NOMO-1 (cell line): ENCODE measurements around the gene SH2B2.
"Not testable (repeated sequence)": the region's sequence is repeated elsewhere in the genome, so short reads cannot be mapped to it uniquely, and the experiment has no call there.

ENCODE experiments used
- DNase-seq, 2 experiments: peaks; one replicate each; lab custom pipeline; 2025; ENCODE audit not compliant: unreplicated experiment in 2 of 2; lab: John Stamatoyannopoulos, UW

Gene SH2B2

GRCh38 chr7:102284891-102285539 lies 1.7 kb upstream of the SH2B2 start:
- DNase-seq = peak; percentile 82 to 86

- peak; percentile 78 to 84 for DNase-seq
Observed at GRCh38 chr7:102285540-102286236, 980 bp upstream of the SH2B2 start.

- peak; percentile 43 to 50 for DNase-seq
Observed at GRCh38 chr7:102287111-102287980, 678 bp downstream of the SH2B2 start.

GRCh38 chr7:102287981-102288278 lies 1.3 kb downstream of the SH2B2 start:
- DNase-seq = no peak

GRCh38 chr7:102288285-102288930 lies 1.7 kb downstream of the SH2B2 start:
- DNase-seq = peak; percentile 65 to 77

GRCh38 chr7:102289057-102289456 lies 2.4 kb downstream of the SH2B2 start:
- no peak for DNase-seq

GRCh38 chr7:102291056-102291915 lies 4.6 kb downstream of the SH2B2 start:
- no peak for DNase-seq

- no peak for DNase-seq
Observed at GRCh38 chr7:102291916-102292267, 5.2 kb downstream of the SH2B2 start.

- no peak for DNase-seq
Observed at GRCh38 chr7:102292813-102293798, 6.4 kb downstream of the SH2B2 start.

- no peak for DNase-seq
Observed at GRCh38 chr7:102294589-102294988, 7.9 kb downstream of the SH2B2 start.

- no peak for DNase-seq
Observed at GRCh38 chr7:102295346-102296178, 8.9 kb downstream of the SH2B2 start.

GRCh38 chr7:102296179-102296438 lies 9.4 kb downstream of the SH2B2 start:
- DNase-seq = no peak

GRCh38 chr7:102296514-102296913 lies 9.8 kb downstream of the SH2B2 start:
- no peak for DNase-seq

GRCh38 chr7:102297487-102298218 lies 11.0 kb downstream of the SH2B2 start:
- no peak for DNase-seq

- no peak for DNase-seq
Observed at GRCh38 chr7:102300643-102301221, 14.1 kb downstream of the SH2B2 start.

- DNase-seq = not testable (repeated sequence)
Observed at GRCh38 chr7:102301367-102301766, 14.7 kb downstream of the SH2B2 start.

GRCh38 chr7:102302025-102302424 lies 15.4 kb downstream of the SH2B2 start:
- DNase-seq = no peak
